Liver (tissue), 9 donors: ENCODE measurements around the gene SLC25A25. TPM values are rescaled to one million over a fixed set of nuclear protein-coding genes. Genes with fewer than 3 reads are reported as not detected.
"Not testable (repeated sequence)": the region's sequence is repeated elsewhere in the genome, so short reads cannot be mapped to it uniquely, and the experiment has no call there.

Experiments
- DNase-seq: peaks from one replicate; pipeline ENCODE4 v3.0.0-alpha.2; 2017; ENCODE audit warnings: low spot score
- H3K27ac ChIP-seq, 2 donors: one replicate each; pipeline ENCODE4 v1.7.0; 2013; ENCODE audit warnings: inconsistent platforms in 2 of 2, low read length in 2 of 2, control low read depth in 1 of 2, low read depth in 1 of 2, mild to moderate bottlenecking in 1 of 2
- H3K27me3 ChIP-seq, 4 donors: one replicate each; pipeline versions ENCODE4 v1.6.1 to v1.7.0; 2013; ENCODE audit warnings: low read length in 3 of 4, inconsistent platforms in 1 of 4, mild to moderate bottlenecking in 1 of 4, moderate library complexity in 1 of 4; ENCODE audit not compliant: control insufficient read depth in 4 of 4, insufficient read depth in 4 of 4
- H3K36me3 ChIP-seq, 4 donors: one replicate each; pipeline versions ENCODE4 v1.6.1 to v1.7.0; 2013; ENCODE audit warnings: low read length in 3 of 4, mild to moderate bottlenecking in 3 of 4, low read depth in 1 of 4, moderate library complexity in 1 of 4; ENCODE audit not compliant: control insufficient read depth in 4 of 4, insufficient read depth in 3 of 4
- H3K4me1 ChIP-seq, 4 donors: one replicate each; pipeline versions ENCODE4 v1.6.1 to v1.7.0; 2013; ENCODE audit warnings: low read length in 3 of 4, mild to moderate bottlenecking in 3 of 4, moderate library complexity in 1 of 4; ENCODE audit not compliant: control insufficient read depth in 4 of 4, insufficient read depth in 4 of 4
- H3K4me3 ChIP-seq, 3 donors: one replicate each; pipeline versions ENCODE4 v1.6.1 to v1.7.0; 2013; ENCODE audit warnings: low read length in 3 of 3, control low read depth in 1 of 3, low read depth in 1 of 3, mild to moderate bottlenecking in 1 of 3
- H3K9ac ChIP-seq, 2 donors: one replicate each; pipeline ENCODE4 v1.7.0; 2013; ENCODE audit warnings: low read length in 2 of 2, mild to moderate bottlenecking in 2 of 2, moderate library complexity in 2 of 2, control low read depth in 1 of 2, low read depth in 1 of 2
- H3K9me3 ChIP-seq, 4 donors: one replicate each; pipeline versions ENCODE4 v1.6.1 to v1.7.0; 2013; ENCODE audit warnings: low read length in 3 of 4; ENCODE audit not compliant: control insufficient read depth in 4 of 4
- ATF3 ChIP-seq: IDR thresholded peaks from 2 replicates; pipeline ENCODE4 v1.6.1; 2016; ENCODE audit warnings: antibody characterized with exemption
- CTCF ChIP-seq: fragments of 150-350 bp; IDR thresholded peaks from 2 replicates; pipeline ENCODE4 v1.5.1; 2017; ENCODE audit warnings: improper control_type of control experiment, low read depth, low read length; ENCODE audit not compliant: missing input control
- EGR1 ChIP-seq, 2 donors: IDR thresholded peaks; 2 replicates each; pipeline ENCODE4 v1.6.1; 2016 to 2018; ENCODE audit warnings: antibody characterized with exemption in 2 of 2, low read depth in 2 of 2
- FOXA1 ChIP-seq: IDR thresholded peaks from 2 replicates; pipeline ENCODE4 v1.6.1; 2016; ENCODE audit warnings: antibody characterized with exemption
- FOXA2 ChIP-seq: IDR thresholded peaks from 2 replicates; pipeline ENCODE4 v1.6.1; 2016; ENCODE audit warnings: antibody characterized with exemption
- GABPA ChIP-seq, 2 donors: IDR thresholded peaks in 1 of 2; conservative IDR thresholded peaks in 1 of 2; 2 replicates each; pipeline ENCODE4 v1.6.1; 2016; ENCODE audit warnings: antibody characterized with exemption in 2 of 2, mild to moderate bottlenecking in 1 of 2, moderate library complexity in 1 of 2
- HNF4A ChIP-seq, 2 donors: conservative IDR thresholded peaks; 2 replicates each; pipeline ENCODE4 v1.6.1; 2016; ENCODE audit warnings: antibody characterized with exemption in 2 of 2, mild to moderate bottlenecking in 2 of 2
- HNF4G ChIP-seq: IDR thresholded peaks from 2 replicates; pipeline ENCODE4 v1.6.1; 2016; ENCODE audit warnings: antibody characterized with exemption
- JUND ChIP-seq, 2 donors: IDR thresholded peaks; 2 replicates each; pipeline ENCODE4 v1.6.1; 2016; ENCODE audit warnings: antibody characterized with exemption in 2 of 2
- MAX ChIP-seq: IDR thresholded peaks from 2 replicates; pipeline ENCODE4 v1.6.1; 2016; ENCODE audit warnings: antibody characterized with exemption
- NR2F2 ChIP-seq: IDR thresholded peaks from 2 replicates; pipeline ENCODE4 v1.6.1; 2016; ENCODE audit warnings: antibody characterized with exemption
- RAD21 ChIP-seq, 2 donors: IDR thresholded peaks; 2 replicates each; pipeline ENCODE4 v1.6.1; 2016; ENCODE audit warnings: antibody characterized with exemption in 2 of 2, mild to moderate bottlenecking in 2 of 2
- RXRA ChIP-seq, 2 donors: IDR thresholded peaks; 2 replicates each; pipeline ENCODE4 v1.6.1; 2017 to 2018; ENCODE audit warnings: antibody characterized with exemption in 2 of 2, mild to moderate bottlenecking in 1 of 2
- SP1 ChIP-seq: IDR thresholded peaks from 2 replicates; pipeline ENCODE4 v1.6.1; 2018; ENCODE audit warnings: antibody characterized with exemption, mild to moderate bottlenecking
- ZBTB33 ChIP-seq: IDR thresholded peaks from 2 replicates; pipeline ENCODE4 v1.6.1; 2016; ENCODE audit warnings: antibody characterized with exemption
- WGBS: extraction: QIAGEN DNeasy Blood & Tissue Kit; methylation state at CpG from one replicate; pipeline ENCODE4 v1.1.7; 2013; 5-methylcytosine and 5-hydroxymethylcytosine counted together
- polyA plus RNA-seq, 2 donors: library from polyadenylated mRNA; stranded (reverse) in 1 of 2; unstranded in 1 of 2; fragments of 200-250 nt in 1 of 2; fragments of >200 nt in 1 of 2; fragmentation: Nextera tagmentation in 1 of 2; extraction: Ambion mirVana in 1 of 2; gene quantifications; one replicate each; pipeline versions ENCODE4 v1.2.1 to v1.2.3, GENCODE V29; 2013 to 2015
- total RNA-seq, 2 donors: library from RNA; depleted of rRNA; stranded (reverse); fragments of >200 nt; gene quantifications; one replicate each; pipeline ENCODE4 v1.2.3, GENCODE V29; 2014
- donor health status: healthy.
- donor health status: healthy.
- donor health status: healthy.
- donor health status: healthy.
- donor health status: healthy.

SLC25A25 gene
- total and polyA plus RNA-seq, 4 donors = 21.7 to 74.6 (median 39.3) TPM

- H3K27ac ChIP-seq, H3K9ac ChIP-seq, H3K4me3 ChIP-seq, H3K9me3 ChIP-seq, DNase-seq, H3K27me3 ChIP-seq: not testable (repeated sequence)
- Histone ChIP-seq H3K36me3 (peaks cover 6 to 18% (median 17%) of the 10 kb centered on the region in 4 donors), H3K4me1 (peaks cover 11 to 46% (median 28%) of the 10 kb centered on the region in 4 donors)
- WGBS = 81% methylated on average over 12 of the region's 12 CpGs
Measured at GRCh38 chr9:128111726-128112125, 43.7 kb downstream of the SLC25A25 start.

GRCh38 chr9:128113526-128114325 lies 45.7 kb downstream of the SLC25A25 start:
- Histone ChIP-seq H3K9ac (no peak overlapping the region), H3K4me1 (peaks cover 11 to 39% (median 24%) of the 10 kb centered on the region in 4 donors), H3K27me3 (no peaks in the 10 kb centered on the region), H3K9me3 (no peaks in the 10 kb centered on the region), H3K36me3 (peaks cover 0 to 4% (median 0%) of the 10 kb centered on the region in 4 donors), H3K27ac (no peak overlapping the region), H3K4me3 (no peak overlapping the region)
- no peak for TF ChIP-seq FOXA1
- TF ChIP-seq NR2F2 = no peak
- no peak for TF ChIP-seq MAX
- TF ChIP-seq HNF4A (conservative IDR thresholded peaks at IDR 0.05) = no peak
- TF ChIP-seq FOXA2 = no peak
- no peak for TF ChIP-seq ZBTB33
- TF ChIP-seq EGR1 (IDR thresholded peaks at IDR 0.05; ENCODE audit: low read depth in 2 of 2) = no peak
- no peak for TF ChIP-seq RXRA (IDR thresholded peaks at IDR 0.05)
- no peak for TF ChIP-seq GABPA (IDR thresholded peaks at IDR 0.05 in 1 of 2, conservative IDR thresholded peaks at IDR 0.05 in 1 of 2)
- TF ChIP-seq HNF4G = no peak
- TF ChIP-seq SP1 = no peak
- no peak for DNase-seq
- WGBS = 87% methylated on average over 12 of the region's 12 CpGs

GRCh38 chr9:128114326-128115186 lies 46.5 kb downstream of the SLC25A25 start:
- Histone ChIP-seq H3K9ac (peak overlapping the region; percentile 75 to 93), H3K4me1 (peaks cover 11 to 35% (median 24%) of the 10 kb centered on the region in 4 donors)

More at GRCh38 chr9:128114326-128115186, 46.5 kb downstream of the SLC25A25 start:
- H3K4me3 ChIP-seq = peak overlapping the region in 1 of 3 donors; percentile 5
- TF ChIP-seq RAD21 (IDR thresholded peaks at IDR 0.05) (no peak), EGR1 (IDR thresholded peaks at IDR 0.05; ENCODE audit: low read depth in 2 of 2) (no peak), ATF3 (no peak), SP1 (no peak), FOXA1 (no peak), JUND (IDR thresholded peaks at IDR 0.05) (no peak), GABPA (IDR thresholded peaks at IDR 0.05 in 1 of 2, conservative IDR thresholded peaks at IDR 0.05 in 1 of 2) (no peak), CTCF (no peak), ZBTB33 (no peak)
- WGBS = 70% methylated on average over 29 of the region's 29 CpGs
- no peaks in the 10 kb centered on the region for H3K9me3 ChIP-seq
- H3K27ac ChIP-seq = peak overlapping the region; percentile 89 to 93
- no peaks in the 10 kb centered on the region for H3K27me3 ChIP-seq
- no peak for DNase-seq
- peaks cover 0 to 4% (median 0%) of the 10 kb centered on the region in 4 donors for H3K36me3 ChIP-seq
